Kidney epithelial cell (primary cell): ENCODE results near the gene ARHGAP42. TPM values are rescaled to one million over a fixed set of nuclear protein-coding genes. Genes with fewer than 3 reads are reported as not detected.
A peak's percentile ranks its signal among the peaks of the same experiment; 100 is the strongest.

Experiments used
- DNase-seq: peaks from one replicate; pipeline ENCODE4 v3.0.0-alpha.2; 2010; ENCODE audit warnings: low read depth
- H3K27me3 ChIP-seq: 2 replicates; pipeline ENCODE4 v1.6.0; 2011; ENCODE audit warnings: low read length; ENCODE audit not compliant: control insufficient read depth, insufficient read depth
- H3K36me3 ChIP-seq: 2 replicates; pipeline ENCODE4 v1.5.1; 2011; ENCODE audit warnings: low read length; ENCODE audit not compliant: control insufficient read depth, insufficient read depth
- H3K4me3 ChIP-seq: 2 replicates; pipeline ENCODE4 v1.5.1; 2011; ENCODE audit warnings: low read depth, mild to moderate bottlenecking, control low read depth, low read length
- total RNA-seq: library from RNA; depleted of rRNA; stranded (reverse); fragments of >200 nt; gene quantifications from 2 replicates; pipeline ENCODE4 v1.2.3, GENCODE V29; 2015
- TF ChIP-seq, protein P1 (sequence below): IDR thresholded peaks from 2 replicates; pipeline ENCODE4 v1.5.1; 2011; ENCODE audit warnings: mild to moderate bottlenecking, moderate library complexity, low read length, control low read depth, inconsistent platforms; ENCODE audit not compliant: insufficient read depth, poor library complexity, severe bottlenecking

ARHGAP42 gene
- total RNA-seq, 1 donor from 2014 or later: 27.9 TPM

DNA sequence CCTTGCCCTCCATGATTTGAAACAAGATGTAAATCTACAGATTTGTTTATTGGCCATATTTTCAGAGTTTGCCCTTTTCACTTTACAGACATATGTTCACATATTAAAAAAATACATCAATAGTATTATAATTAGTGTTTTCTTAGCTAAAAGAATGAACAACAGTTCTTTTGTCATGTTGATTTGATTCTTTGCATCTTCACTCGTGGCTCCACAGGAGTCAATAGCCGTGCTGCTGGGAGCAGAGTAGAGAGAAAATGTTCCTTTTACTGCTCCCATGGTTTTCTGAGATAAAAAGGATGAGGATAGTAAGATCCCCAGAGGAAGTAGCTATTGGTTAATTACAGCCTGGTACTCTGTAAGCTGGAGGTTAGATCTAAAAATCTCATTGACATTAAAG is 291.4 kb downstream of the ARHGAP42 start:
- no peak for DNase-seq
- TF ChIP-seq, protein P1, sequence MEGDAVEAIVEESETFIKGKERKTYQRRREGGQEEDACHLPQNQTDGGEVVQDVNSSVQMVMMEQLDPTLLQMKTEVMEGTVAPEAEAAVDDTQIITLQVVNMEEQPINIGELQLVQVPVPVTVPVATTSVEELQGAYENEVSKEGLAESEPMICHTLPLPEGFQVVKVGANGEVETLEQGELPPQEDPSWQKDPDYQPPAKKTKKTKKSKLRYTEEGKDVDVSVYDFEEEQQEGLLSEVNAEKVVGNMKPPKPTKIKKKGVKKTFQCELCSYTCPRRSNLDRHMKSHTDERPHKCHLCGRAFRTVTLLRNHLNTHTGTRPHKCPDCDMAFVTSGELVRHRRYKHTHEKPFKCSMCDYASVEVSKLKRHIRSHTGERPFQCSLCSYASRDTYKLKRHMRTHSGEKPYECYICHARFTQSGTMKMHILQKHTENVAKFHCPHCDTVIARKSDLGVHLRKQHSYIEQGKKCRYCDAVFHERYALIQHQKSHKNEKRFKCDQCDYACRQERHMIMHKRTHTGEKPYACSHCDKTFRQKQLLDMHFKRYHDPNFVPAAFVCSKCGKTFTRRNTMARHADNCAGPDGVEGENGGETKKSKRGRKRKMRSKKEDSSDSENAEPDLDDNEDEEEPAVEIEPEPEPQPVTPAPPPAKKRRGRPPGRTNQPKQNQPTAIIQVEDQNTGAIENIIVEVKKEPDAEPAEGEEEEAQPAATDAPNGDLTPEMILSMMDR: no peak
- no peaks in the 10 kb centered on the region for H3K27me3 ChIP-seq
- H3K36me3 ChIP-seq: peaks cover 1% of the 10 kb centered on the region
- no peak overlapping the region for H3K4me3 ChIP-seq

DNA sequence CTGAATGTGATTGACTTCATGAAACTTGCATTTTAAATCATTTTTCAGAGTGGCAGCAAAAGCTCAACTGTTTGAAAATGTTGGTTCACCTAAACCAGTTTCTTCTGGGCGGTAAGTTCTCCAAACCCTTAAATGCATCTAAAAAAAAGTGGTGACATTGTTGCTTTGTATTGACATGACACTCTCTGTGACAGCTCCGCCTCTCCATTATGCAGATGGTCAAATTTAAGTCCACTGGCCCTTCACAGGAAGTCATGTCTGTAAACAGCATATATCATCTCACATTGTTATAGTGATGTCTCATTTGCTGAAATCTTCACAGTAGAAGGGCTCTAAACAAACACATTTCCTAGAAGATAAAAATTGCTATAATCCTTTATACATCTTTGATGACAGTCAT is 291.9 kb downstream of the ARHGAP42 start:
- H3K36me3 ChIP-seq: peaks cover 1% of the 10 kb centered on the region
- no peak overlapping the region for H3K4me3 ChIP-seq
- DNase-seq: no peak
- no peaks in the 10 kb centered on the region for H3K27me3 ChIP-seq
- TF ChIP-seq, protein P1: no peak

DNA sequence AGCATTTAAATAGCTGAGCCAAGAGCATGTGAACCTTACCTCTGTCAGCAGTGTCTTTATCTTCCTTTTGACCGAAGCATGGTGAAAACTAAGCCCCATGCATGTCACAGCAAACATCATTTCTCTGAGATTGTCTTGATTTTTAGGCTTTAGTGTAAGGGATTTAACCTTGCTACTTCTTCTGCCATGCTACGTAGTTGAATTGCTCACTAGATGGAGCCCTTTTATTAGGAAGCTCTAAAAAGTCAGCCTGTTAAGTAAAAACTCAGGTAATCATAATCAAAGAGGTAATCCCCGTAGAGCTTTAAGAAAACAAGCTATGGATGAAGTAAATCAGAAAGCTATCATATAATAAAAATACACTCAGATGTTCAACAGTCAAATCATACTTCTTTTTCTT is 293.1 kb downstream of the ARHGAP42 start:
- Histone ChIP-seq H3K36me3 (peaks cover 1% of the 10 kb centered on the region), H3K4me3 (no peak overlapping the region), H3K27me3 (no peaks in the 10 kb centered on the region)
- no peak for DNase-seq
- TF ChIP-seq, protein P1: peak; percentile 35

DNA sequence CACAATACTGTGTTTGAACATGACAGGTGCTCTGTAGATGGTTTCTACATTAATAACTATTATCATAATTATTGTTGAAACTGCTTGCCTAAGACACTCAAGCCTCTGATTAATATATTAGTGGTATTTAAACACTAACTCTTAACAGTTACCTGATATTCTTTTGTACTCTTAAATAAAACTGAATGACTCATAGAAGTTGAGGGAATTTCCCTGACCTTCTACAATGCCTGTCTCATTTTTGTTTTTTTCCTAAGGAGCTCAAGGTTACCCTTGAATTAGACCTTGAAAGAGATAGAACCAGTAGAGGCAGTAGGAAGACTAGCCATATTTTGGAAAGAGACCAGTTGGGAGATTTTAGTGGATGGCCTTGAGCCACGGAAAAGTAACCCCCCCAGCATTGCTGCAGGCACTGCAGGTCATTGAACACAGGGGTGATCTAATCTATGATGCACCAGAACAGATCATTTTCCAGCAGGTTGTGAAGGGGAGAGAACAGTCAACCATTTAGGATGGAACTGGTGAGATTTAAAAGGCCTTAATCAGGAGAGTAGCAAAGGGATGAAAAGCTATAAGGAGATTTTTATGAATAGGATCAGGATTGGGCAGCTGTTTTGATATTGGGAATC is 294.2 kb downstream of the ARHGAP42 start:
- Histone ChIP-seq H3K4me3 (no peak overlapping the region), H3K27me3 (no peaks in the 10 kb centered on the region), H3K36me3 (peaks cover 1% of the 10 kb centered on the region)
- peak; percentile 10 for DNase-seq
- TF ChIP-seq, protein P1: no peak

DNA sequence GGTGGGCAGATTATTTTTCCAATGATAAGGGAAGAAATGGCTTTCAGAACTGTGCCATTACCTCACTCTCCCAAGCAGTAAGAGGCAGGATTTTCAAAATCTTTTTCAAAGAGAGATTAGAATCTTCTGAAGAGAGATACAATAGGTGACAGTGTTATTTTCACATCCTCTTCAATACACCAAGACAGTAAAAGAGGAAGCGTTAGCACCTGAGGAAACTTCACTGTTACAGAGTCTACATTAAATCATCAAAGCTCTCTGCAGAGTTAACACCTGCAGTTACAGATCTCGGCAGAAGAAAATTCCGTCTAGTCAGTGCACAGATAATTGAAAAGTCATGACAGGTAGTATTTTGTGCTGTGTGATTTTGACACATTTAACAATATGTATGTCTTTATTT is 297.6 kb downstream of the ARHGAP42 start:
- no peaks in the 10 kb centered on the region for H3K36me3 ChIP-seq
- DNase-seq: no peak
- H3K4me3 ChIP-seq: no peak overlapping the region
- H3K27me3 ChIP-seq: no peaks in the 10 kb centered on the region
- TF ChIP-seq, protein P1: no peak

DNA sequence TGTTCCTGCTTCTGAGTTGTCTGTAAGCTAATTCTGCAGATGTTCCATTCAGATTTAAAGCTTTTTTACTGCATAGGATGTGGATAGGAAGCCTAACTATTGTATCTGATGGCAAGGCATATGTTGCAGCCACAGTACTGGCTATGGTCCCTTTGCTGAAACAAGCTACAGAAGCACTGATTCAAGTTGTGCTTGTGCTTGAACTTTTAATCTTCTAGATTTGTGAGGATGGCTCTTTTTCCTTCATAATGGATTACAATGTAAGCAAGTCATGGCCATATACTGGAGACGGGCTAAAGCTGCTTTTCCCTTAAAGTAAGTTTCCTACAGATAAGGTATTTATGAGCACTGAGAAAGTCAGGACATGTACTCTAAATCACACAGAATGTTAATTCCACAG is 303.8 kb downstream of the ARHGAP42 start:
- no peak overlapping the region for H3K4me3 ChIP-seq
- no peaks in the 10 kb centered on the region for H3K36me3 ChIP-seq
- DNase-seq: no peak
- TF ChIP-seq, protein P1: no peak
- no peaks in the 10 kb centered on the region for H3K27me3 ChIP-seq
